Measurements from ENCODE around the gene CCNY.

Gene CCNY

GRCh38 chr10:35585356-35585755 is 249.0 kb downstream of the CCNY start:
- Histone ChIP-seq H3K27me3 (replicated peaks) (no peaks in the 10 kb centered on the region), H3K27ac (no peak overlapping the region), H3K4me3 (ENCODE audit: low read depth, low read length) (no peak overlapping the region), H3K36me3 (replicated peaks) (no peaks in the 10 kb centered on the region)
- in situ Hi-C loops (cut with HindIII; ENCODE audit: low pct_ligation_motif_present, low sequenced_read_pairs) = no loop called here
- DNase-seq = no peak
- TF ChIP-seq CTCF (IDR thresholded peaks at IDR 0.05; ENCODE audit: low read depth, low read length, missing control alignments) = no peak

- Histone ChIP-seq H3K27ac (no peak overlapping the region), H3K36me3 (replicated peaks) (no peaks in the 10 kb centered on the region), H3K4me3 (ENCODE audit: low read depth, low read length) (no peak overlapping the region), H3K27me3 (replicated peaks) (no peaks in the 10 kb centered on the region)
- in situ Hi-C loops (cut with HindIII; ENCODE audit: low pct_ligation_motif_present, low sequenced_read_pairs) = no loop called here
- no peak for TF ChIP-seq CTCF (IDR thresholded peaks at IDR 0.05; ENCODE audit: low read depth, low read length, missing control alignments)
- no peak for DNase-seq
Observed at GRCh38 chr10:35585903-35586535, 249.7 kb downstream of the CCNY start.

DNA sequence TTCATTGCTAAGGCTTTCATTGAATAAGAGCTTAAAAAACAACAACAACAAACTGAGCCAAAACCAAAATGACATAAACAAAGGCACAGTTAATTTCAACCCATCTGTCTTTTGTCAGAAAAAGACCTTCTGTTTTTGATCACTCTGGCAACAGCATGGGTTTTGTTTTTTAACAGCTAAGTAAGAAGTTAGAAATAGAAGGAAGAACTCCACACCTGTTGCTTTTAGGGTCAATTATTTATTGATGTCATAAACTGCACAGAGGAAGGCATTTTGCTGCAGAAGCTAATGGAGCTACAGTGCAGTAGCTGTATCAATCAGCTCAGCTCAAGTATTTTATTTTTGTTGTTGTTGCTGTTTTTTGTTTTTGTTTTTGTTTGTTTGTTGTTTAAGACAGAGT is 252.5 kb downstream of the CCNY start:
- Histone ChIP-seq H3K36me3 (replicated peaks) (no peaks in the 10 kb centered on the region), H3K27ac (no peak overlapping the region), H3K27me3 (replicated peaks) (no peaks in the 10 kb centered on the region), H3K4me3 (ENCODE audit: low read depth, low read length) (no peak overlapping the region)
- in situ Hi-C loops (cut with HindIII; ENCODE audit: low pct_ligation_motif_present, low sequenced_read_pairs) = no loop called here
- DNase-seq = no peak
- TF ChIP-seq CTCF (IDR thresholded peaks at IDR 0.05; ENCODE audit: low read depth, low read length, missing control alignments) = no peak

DNA sequence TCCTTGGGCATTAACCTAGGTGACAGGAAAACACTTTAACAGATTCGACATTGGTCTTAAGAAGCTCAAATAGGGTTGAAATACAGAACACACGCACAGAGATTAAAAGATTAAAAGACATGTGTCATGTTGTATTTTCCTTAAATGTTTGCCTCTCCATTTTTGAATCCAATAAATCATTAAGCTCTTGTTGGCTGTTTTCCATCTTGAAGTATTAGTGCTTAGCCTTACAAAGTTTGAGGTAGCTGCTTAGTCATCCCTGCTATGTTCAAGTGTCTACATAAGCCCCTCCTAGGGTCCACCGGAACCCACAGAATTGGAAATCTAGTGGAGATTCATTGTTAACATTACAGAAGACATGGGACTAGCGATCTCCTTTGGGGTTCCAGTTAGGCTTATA is 256.1 kb downstream of the CCNY start:
- no peak overlapping the region for H3K27ac ChIP-seq
- in situ Hi-C loops (cut with HindIII; ENCODE audit: low pct_ligation_motif_present, low sequenced_read_pairs) = no loop called here
- no peak for TF ChIP-seq CTCF (IDR thresholded peaks at IDR 0.05; ENCODE audit: low read depth, low read length, missing control alignments)
- no peaks in the 10 kb centered on the region for H3K27me3 ChIP-seq (replicated peaks)
- H3K4me3 ChIP-seq (ENCODE audit: low read depth, low read length) = no peak overlapping the region
- no peaks in the 10 kb centered on the region for H3K36me3 ChIP-seq (replicated peaks)
- no peak for DNase-seq

- TF ChIP-seq CTCF (IDR thresholded peaks at IDR 0.05; ENCODE audit: low read depth, low read length, missing control alignments) = no peak
- H3K27me3 ChIP-seq (replicated peaks) = no peaks in the 10 kb centered on the region
- DNase-seq = no peak
- H3K4me3 ChIP-seq (ENCODE audit: low read depth, low read length) = no peak overlapping the region
- no peaks in the 10 kb centered on the region for H3K36me3 ChIP-seq (replicated peaks)
- H3K27ac ChIP-seq = no peak overlapping the region
- in situ Hi-C loops (cut with HindIII; ENCODE audit: low pct_ligation_motif_present, low sequenced_read_pairs) = no loop called here
Observed at GRCh38 chr10:35594115-35595079, 258.1 kb downstream of the CCNY start.

Data from brain microvascular endothelial cell (primary cell).